ENCODE results near the gene SLC16A6.

The SLC16A6 gene

DNA sequence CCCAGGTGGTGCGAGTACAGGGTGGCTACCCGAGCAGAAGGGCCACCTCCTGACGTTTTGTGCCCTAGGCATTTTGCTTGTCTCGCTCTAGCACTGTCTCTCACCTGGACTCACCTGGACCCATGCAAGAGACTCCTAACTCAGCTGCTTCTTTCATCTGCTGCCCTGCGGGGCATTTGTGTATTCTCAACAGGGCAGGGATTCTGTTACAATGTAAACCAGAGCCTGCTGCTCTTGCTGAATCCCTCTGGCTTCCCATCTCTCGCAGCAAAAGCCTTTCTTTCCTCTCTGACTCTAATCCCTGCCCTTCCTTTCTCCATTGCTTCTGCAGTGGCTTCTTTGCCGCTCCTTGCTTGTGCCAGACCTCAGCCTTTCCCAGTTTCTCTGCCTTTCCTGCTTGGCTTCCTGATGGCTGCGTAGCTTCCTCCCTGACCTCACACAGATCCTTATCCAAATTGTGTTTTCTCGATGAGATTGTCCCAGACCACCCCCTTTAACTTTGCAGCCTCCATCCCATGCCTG, 10.6 kb upstream of the SLC16A6 start:
- intact Hi-C loops (cut with DNase I; ENCODE audit: low total_unique reads): no loop called here

DNA sequence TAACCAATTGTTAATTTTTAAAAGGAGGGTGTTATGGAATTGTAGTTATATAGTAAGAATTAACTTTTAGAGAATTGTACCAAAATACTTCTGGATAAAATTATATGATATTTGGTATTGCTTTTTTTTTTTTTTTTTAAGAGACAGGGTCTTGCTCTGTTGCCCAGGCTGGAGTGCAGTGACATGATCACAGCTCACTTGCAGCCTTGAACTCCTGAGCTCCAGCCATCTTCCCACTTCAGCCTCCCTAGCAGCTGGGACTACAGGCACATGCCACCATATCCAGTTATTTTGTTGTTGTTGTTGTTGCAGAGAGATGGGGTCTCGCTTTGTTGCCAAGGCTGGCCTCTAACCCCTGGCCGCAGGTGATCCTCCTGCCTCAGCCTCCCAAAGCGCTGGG, 8.9 kb upstream of the SLC16A6 start:
- no peak overlapping the region for H3K27ac ChIP-seq
- no peaks in the 10 kb centered on the region for H3K9me3 ChIP-seq
- no peaks in the 10 kb centered on the region for H3K36me3 ChIP-seq
- H3K27me3 ChIP-seq: peaks cover 0 to 5% of the 10 kb centered on the region in 2 donors
- no peak for DNase-seq
- H3K4me1 ChIP-seq: no peaks in the 10 kb centered on the region
- TF ChIP-seq, protein P1, sequence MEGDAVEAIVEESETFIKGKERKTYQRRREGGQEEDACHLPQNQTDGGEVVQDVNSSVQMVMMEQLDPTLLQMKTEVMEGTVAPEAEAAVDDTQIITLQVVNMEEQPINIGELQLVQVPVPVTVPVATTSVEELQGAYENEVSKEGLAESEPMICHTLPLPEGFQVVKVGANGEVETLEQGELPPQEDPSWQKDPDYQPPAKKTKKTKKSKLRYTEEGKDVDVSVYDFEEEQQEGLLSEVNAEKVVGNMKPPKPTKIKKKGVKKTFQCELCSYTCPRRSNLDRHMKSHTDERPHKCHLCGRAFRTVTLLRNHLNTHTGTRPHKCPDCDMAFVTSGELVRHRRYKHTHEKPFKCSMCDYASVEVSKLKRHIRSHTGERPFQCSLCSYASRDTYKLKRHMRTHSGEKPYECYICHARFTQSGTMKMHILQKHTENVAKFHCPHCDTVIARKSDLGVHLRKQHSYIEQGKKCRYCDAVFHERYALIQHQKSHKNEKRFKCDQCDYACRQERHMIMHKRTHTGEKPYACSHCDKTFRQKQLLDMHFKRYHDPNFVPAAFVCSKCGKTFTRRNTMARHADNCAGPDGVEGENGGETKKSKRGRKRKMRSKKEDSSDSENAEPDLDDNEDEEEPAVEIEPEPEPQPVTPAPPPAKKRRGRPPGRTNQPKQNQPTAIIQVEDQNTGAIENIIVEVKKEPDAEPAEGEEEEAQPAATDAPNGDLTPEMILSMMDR (IDR thresholded peaks at IDR 0.05): no peak
- H3K4me3 ChIP-seq: no peak overlapping the region
- intact Hi-C loops (cut with DNase I; ENCODE audit: low total_unique reads): no loop called here

More for the DNA sequence above, 10.6 kb upstream of the SLC16A6 start:
- Histone ChIP-seq H3K4me1 (no peaks in the 10 kb centered on the region), H3K27me3 (peaks cover 0 to 3% of the 10 kb centered on the region in 2 donors), H3K27ac (no peak overlapping the region), H3K4me3 (no peak overlapping the region), H3K36me3 (no peaks in the 10 kb centered on the region), H3K9me3 (no peaks in the 10 kb centered on the region)
- TF ChIP-seq, protein P1 (IDR thresholded peaks at IDR 0.05): no peak
- DNase-seq: no peak

DNA sequence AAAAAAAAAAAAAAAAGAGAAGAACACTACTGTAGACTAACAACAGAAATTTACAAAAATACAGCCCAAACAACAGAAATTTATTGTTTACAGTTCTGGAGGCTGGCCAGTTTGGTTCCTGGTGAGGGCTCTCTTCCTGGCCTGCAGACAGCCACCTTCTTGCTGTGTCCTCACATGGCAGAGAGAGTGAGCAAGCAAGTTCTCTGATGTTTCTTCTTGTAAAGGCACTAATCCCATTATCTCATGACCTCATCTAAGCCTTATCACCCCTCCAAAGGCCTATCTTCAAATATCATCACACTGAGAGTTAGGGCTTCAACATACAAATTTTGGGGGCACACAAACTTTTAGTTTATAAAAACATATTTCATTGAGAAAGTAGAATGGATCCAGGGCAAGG, 7.7 kb upstream of the SLC16A6 start:
- Histone ChIP-seq H3K4me1 (no peaks in the 10 kb centered on the region), H3K9me3 (no peaks in the 10 kb centered on the region)
- intact Hi-C loops (cut with DNase I; ENCODE audit: low total_unique reads): no loop called here

DNA sequence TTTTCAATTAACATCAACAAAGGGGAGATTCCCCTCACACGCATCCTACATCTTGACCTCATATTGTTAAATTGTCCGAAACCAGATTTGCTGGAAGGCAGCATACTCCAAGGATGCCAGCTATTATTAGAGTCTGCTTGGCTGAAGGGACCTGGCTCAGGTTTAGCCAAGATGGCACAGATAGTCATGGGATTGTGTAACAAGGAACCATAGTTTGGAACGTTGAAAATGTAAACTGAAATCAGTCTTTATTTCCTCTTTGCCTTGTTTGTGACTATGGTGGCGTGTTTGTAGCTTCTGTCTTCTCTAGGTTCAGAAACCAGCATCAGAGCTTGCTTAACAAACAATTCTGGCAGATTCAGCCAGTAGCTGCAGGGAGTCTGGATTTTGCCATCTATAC, 6.3 kb upstream of the SLC16A6 start:
- Histone ChIP-seq H3K27me3 (peaks cover 0 to 24% of the 10 kb centered on the region in 2 donors), H3K27ac (no peak overlapping the region), H3K36me3 (no peaks in the 10 kb centered on the region), H3K4me1 (peaks cover 0 to 6% (median 4%) of the 10 kb centered on the region in 4 donors), H3K9me3 (no peaks in the 10 kb centered on the region), H3K4me3 (no peak overlapping the region)
- intact Hi-C loops (cut with DNase I; ENCODE audit: low total_unique reads): no loop called here
- TF ChIP-seq, protein P1 (IDR thresholded peaks at IDR 0.05): no peak
- DNase-seq: no peak

More for the DNA sequence above, 7.7 kb upstream of the SLC16A6 start:
- no peak for DNase-seq
- TF ChIP-seq, protein P1 (IDR thresholded peaks at IDR 0.05): no peak
- H3K27ac ChIP-seq: no peak overlapping the region
- no peak overlapping the region for H3K4me3 ChIP-seq
- peaks cover 0 to 14% of the 10 kb centered on the region in 2 donors for H3K27me3 ChIP-seq
- H3K36me3 ChIP-seq: no peaks in the 10 kb centered on the region

DNA sequence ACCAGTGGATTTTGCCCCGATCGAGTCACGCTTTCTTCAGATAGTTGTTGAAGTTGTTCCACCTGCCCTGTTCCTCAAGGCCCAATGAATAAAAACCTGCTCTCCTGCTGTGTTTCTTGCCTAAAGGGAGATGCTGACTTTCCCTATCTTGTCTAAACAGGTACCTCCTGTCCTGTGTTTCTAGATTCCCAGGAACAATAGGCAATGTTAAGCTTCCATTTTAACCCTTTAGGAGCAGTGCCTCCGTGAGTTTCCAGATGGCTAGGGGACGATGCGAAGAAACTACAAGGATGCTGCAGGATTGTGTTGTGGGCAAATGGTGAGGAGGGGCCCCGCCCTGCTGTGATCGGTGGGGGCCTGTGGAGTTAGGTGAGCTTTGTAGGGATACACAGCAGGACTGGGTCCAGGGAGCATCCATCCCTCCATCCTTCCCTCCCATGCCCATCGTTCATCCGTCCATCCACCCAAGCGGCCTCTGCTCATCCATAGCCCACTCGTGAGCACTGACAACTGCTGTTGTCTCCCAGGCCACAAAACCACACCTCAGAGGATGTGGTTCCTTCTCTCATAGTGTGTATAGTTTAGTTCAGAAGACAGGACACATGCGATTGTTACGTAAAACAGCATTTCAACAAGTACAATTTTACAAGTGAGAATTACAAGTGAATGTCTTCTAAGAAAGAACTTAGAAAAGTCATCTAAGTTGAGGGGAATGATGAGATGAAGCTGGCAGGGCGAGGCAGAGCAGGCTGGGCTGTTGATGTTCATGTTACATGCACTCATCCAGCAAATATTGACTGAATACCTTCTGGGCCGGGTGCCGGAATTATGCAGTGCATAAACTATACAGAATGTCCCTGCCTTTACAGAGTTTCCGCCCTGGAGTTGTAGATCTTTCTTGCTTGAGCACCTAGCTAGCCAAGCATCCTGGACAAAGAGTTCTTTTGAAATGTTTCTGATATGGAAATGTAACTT, 5.6 kb upstream of the SLC16A6 start:
- Histone ChIP-seq H3K4me1 (peaks cover 0 to 13% (median 11%) of the 10 kb centered on the region in 4 donors), H3K9me3 (no peaks in the 10 kb centered on the region), H3K36me3 (no peaks in the 10 kb centered on the region), H3K27ac (no peak overlapping the region), H3K27me3 (peaks cover 0 to 31% of the 10 kb centered on the region in 2 donors), H3K4me3 (no peak overlapping the region)
- TF ChIP-seq, protein P1 (IDR thresholded peaks at IDR 0.05): no peak
- DNase-seq: no peak
- intact Hi-C loops (cut with DNase I; ENCODE audit: low total_unique reads): no loop called here

Data from tibial artery (tissue), 4 donors.